ENCODE results near the gene FRMD3.

The FRMD3 gene

DNA sequence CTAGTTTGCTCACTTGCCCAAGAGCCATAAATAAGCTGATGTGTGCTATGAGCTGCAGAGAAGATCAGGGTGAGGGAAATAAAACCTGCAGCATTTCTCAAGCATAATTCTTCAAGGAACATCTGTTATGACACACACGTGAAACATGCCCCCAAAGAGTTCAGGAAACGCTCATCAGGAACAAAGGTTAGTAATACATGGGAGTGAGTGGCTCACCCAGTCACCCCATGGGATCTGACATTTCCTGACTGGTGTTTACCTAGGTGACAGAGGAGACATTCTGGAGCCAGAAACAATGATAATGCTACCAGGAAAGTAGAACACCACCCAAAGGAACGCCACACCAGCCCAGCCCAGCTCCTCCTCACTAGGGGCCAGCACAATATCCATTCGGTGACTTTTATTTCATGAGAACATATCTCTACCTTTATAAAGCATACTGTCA, 66.0 kb downstream of the FRMD3 start:
- no peaks in the 10 kb centered on the region for H3K9me3 ChIP-seq (replicated peaks in 1 of 2; ENCODE audit: control insufficient read depth in 2 of 2, insufficient read depth in 1 of 2, low read depth in 1 of 2, low read length in 2 of 2)
- H3K27ac ChIP-seq (replicated peaks; ENCODE audit: low read length): no peak overlapping the region
- no peak overlapping the region for H4K8ac ChIP-seq (ENCODE audit: low read depth, low read length)
- H3K4me1 ChIP-seq (ENCODE audit: control insufficient read depth in 2 of 2, insufficient read depth in 1 of 2, low read depth in 1 of 2, low read length in 2 of 2): peaks cover 1 to 6% of the 10 kb centered on the region in 2 donors
- H2AFZ ChIP-seq (ENCODE audit: low read length): no peak overlapping the region
- H2BK5ac ChIP-seq (ENCODE audit: low read length): no peak overlapping the region
- H2BK120ac ChIP-seq (ENCODE audit: low read depth, low read length): no peak overlapping the region
- no peaks in the 10 kb centered on the region for H3K79me1 ChIP-seq (ENCODE audit: low read depth, low read length)
- WGBS, 2 donors (ENCODE audit: extremely low coverage in 2 of 2, insufficient read length in 2 of 2, insufficient replicate concordance in 1 of 2): no CpG with 5 or more reads among the region's 4 CpGs
- no peak overlapping the region for H3K23ac ChIP-seq (ENCODE audit: low read depth, low read length, poor library complexity)
- H4K91ac ChIP-seq (ENCODE audit: low read depth, low read length, poor library complexity): no peak overlapping the region
- H3K18ac ChIP-seq (ENCODE audit: low read length): no peak overlapping the region
- no peak overlapping the region for H2BK15ac ChIP-seq (ENCODE audit: low read length)
- H3K14ac ChIP-seq (ENCODE audit: low read length): no peak overlapping the region
- no peak overlapping the region for H3K4me2 ChIP-seq (ENCODE audit: insufficient read depth, low read length, poor library complexity, severe bottlenecking)
- no peak overlapping the region for H2BK12ac ChIP-seq (ENCODE audit: low read length)
- no peaks in the 10 kb centered on the region for H3K36me3 ChIP-seq (replicated peaks in 1 of 2; ENCODE audit: control insufficient read depth in 2 of 2, insufficient read depth in 2 of 2, low read length in 2 of 2)
- H3K4me3 ChIP-seq (ENCODE audit: low read length in 2 of 2): no peak overlapping the region
- H3K27me3 ChIP-seq (ENCODE audit: control insufficient read depth in 3 of 3, insufficient read depth in 3 of 3, low read depth in 1 of 3, low read length in 3 of 3): no peaks in the 10 kb centered on the region
- no peak overlapping the region for H2AK5ac ChIP-seq (ENCODE audit: low read depth, low read length)
- no peak overlapping the region for H3K9ac ChIP-seq (ENCODE audit: low read depth, low read length, poor library complexity)
- no peak overlapping the region for H3K4ac ChIP-seq (ENCODE audit: low read length)
- DNase-seq (ENCODE audit: low spot score): no peak

- Histone ChIP-seq H3K27me3 (ENCODE audit: control insufficient read depth in 3 of 3, insufficient read depth in 3 of 3, low read depth in 1 of 3, low read length in 3 of 3) (no peaks in the 10 kb centered on the region), H4K91ac (ENCODE audit: low read depth, low read length, poor library complexity) (no peak overlapping the region), H3K79me1 (ENCODE audit: low read depth, low read length) (no peaks in the 10 kb centered on the region), H4K8ac (ENCODE audit: low read depth, low read length) (no peak overlapping the region), H2BK5ac (ENCODE audit: low read length) (no peak overlapping the region), H3K23ac (ENCODE audit: low read depth, low read length, poor library complexity) (no peak overlapping the region), H3K4me1 (ENCODE audit: control insufficient read depth in 2 of 2, insufficient read depth in 1 of 2, low read depth in 1 of 2, low read length in 2 of 2) (peaks cover 1 to 6% of the 10 kb centered on the region in 2 donors), H3K4me2 (ENCODE audit: insufficient read depth, low read length, poor library complexity, severe bottlenecking) (no peak overlapping the region), H3K4me3 (ENCODE audit: low read length in 2 of 2) (no peak overlapping the region), H3K9ac (ENCODE audit: low read depth, low read length, poor library complexity) (no peak overlapping the region), H2BK15ac (ENCODE audit: low read length) (no peak overlapping the region), H2BK120ac (ENCODE audit: low read depth, low read length) (no peak overlapping the region), H2AFZ (ENCODE audit: low read length) (no peak overlapping the region), H3K4ac (ENCODE audit: low read length) (no peak overlapping the region), H2AK5ac (ENCODE audit: low read depth, low read length) (no peak overlapping the region), H3K14ac (ENCODE audit: low read length) (no peak overlapping the region), H3K27ac (replicated peaks; ENCODE audit: low read length) (no peak overlapping the region), H3K36me3 (replicated peaks in 1 of 2; ENCODE audit: control insufficient read depth in 2 of 2, insufficient read depth in 2 of 2, low read length in 2 of 2) (no peaks in the 10 kb centered on the region), H3K9me3 (replicated peaks in 1 of 2; ENCODE audit: control insufficient read depth in 2 of 2, insufficient read depth in 1 of 2, low read depth in 1 of 2, low read length in 2 of 2) (no peaks in the 10 kb centered on the region), H2BK12ac (ENCODE audit: low read length) (no peak overlapping the region), H3K18ac (ENCODE audit: low read length) (no peak overlapping the region)
- no peak for DNase-seq (ENCODE audit: low spot score)
- WGBS, 2 donors (ENCODE audit: extremely low coverage in 2 of 2, insufficient read length in 2 of 2, insufficient replicate concordance in 1 of 2): no CpG with 5 or more reads among the region's 4 CpGs
Measured at GRCh38 chr9:83471241-83471640, 67.0 kb downstream of the FRMD3 start.

DNA sequence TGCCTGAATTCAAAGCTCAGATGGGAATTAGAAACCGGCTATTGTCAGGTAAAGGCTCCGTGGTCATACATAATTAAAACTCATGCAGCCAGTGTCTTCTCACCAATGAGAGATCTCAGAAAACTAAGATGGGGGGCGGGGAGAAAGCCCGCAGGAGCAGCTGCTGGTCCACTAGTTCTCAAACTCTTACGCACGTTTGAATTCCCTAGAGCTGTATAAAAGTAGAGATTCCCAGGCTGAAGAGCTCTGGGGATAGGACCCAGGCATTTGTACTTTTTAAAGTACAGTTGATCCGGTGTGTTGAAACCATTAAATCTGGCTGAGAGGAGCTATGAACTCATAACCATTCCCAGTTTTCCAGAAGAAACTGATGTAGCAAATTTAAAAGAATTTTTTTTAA, 68.5 kb downstream of the FRMD3 start:
- Histone ChIP-seq H3K23ac (ENCODE audit: low read depth, low read length, poor library complexity) (no peak overlapping the region), H2BK5ac (ENCODE audit: low read length) (no peak overlapping the region), H2AFZ (ENCODE audit: low read length) (no peak overlapping the region), H2BK12ac (ENCODE audit: low read length) (no peak overlapping the region), H2BK120ac (ENCODE audit: low read depth, low read length) (no peak overlapping the region), H3K9ac (ENCODE audit: low read depth, low read length, poor library complexity) (no peak overlapping the region), H3K9me3 (replicated peaks in 1 of 2; ENCODE audit: control insufficient read depth in 2 of 2, insufficient read depth in 1 of 2, low read depth in 1 of 2, low read length in 2 of 2) (no peaks in the 10 kb centered on the region), H4K8ac (ENCODE audit: low read depth, low read length) (no peak overlapping the region), H2AK5ac (ENCODE audit: low read depth, low read length) (no peak overlapping the region), H3K4me1 (ENCODE audit: control insufficient read depth in 2 of 2, insufficient read depth in 1 of 2, low read depth in 1 of 2, low read length in 2 of 2) (peaks cover 1 to 6% of the 10 kb centered on the region in 2 donors), H3K27me3 (ENCODE audit: control insufficient read depth in 3 of 3, insufficient read depth in 3 of 3, low read depth in 1 of 3, low read length in 3 of 3) (no peaks in the 10 kb centered on the region), H2BK15ac (ENCODE audit: low read length) (no peak overlapping the region), H3K4me2 (ENCODE audit: insufficient read depth, low read length, poor library complexity, severe bottlenecking) (no peak overlapping the region), H3K18ac (ENCODE audit: low read length) (no peak overlapping the region), H3K79me1 (ENCODE audit: low read depth, low read length) (no peaks in the 10 kb centered on the region), H3K36me3 (replicated peaks in 1 of 2; ENCODE audit: control insufficient read depth in 2 of 2, insufficient read depth in 2 of 2, low read length in 2 of 2) (no peaks in the 10 kb centered on the region), H3K4me3 (ENCODE audit: low read length in 2 of 2) (no peak overlapping the region), H4K91ac (ENCODE audit: low read depth, low read length, poor library complexity) (no peak overlapping the region), H3K4ac (ENCODE audit: low read length) (no peak overlapping the region), H3K14ac (ENCODE audit: low read length) (no peak overlapping the region), H3K27ac (replicated peaks; ENCODE audit: low read length) (no peak overlapping the region)
- DNase-seq (ENCODE audit: low spot score): no peak
- WGBS, 2 donors (ENCODE audit: extremely low coverage in 2 of 2, insufficient read length in 2 of 2, insufficient replicate concordance in 1 of 2): no CpG with 5 or more reads among the region's 7 CpGs

DNA sequence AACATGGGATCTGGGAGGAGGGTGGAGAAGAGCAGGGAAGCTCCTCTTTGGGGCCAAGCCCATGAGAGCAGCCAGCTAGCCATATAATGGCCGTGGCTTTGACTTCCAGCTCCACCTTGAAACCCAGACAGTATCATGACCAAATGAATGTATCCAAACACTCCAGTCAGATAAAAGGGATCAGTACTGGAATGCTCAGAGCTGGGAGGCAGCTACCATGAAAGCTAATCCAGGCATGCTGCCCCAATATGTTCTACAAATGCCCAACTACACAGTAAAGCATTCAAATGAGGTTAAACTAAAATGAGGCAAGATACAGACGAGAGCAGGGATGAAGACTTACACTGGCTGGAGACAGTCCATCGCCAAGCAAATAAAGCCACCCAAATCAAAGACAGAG, 69.4 kb downstream of the FRMD3 start:
- Histone ChIP-seq H3K4me2 (ENCODE audit: insufficient read depth, low read length, poor library complexity, severe bottlenecking) (no peak overlapping the region), H3K23ac (ENCODE audit: low read depth, low read length, poor library complexity) (no peak overlapping the region), H3K14ac (ENCODE audit: low read length) (no peak overlapping the region), H4K8ac (ENCODE audit: low read depth, low read length) (no peak overlapping the region), H3K9ac (ENCODE audit: low read depth, low read length, poor library complexity) (no peak overlapping the region), H2AK5ac (ENCODE audit: low read depth, low read length) (no peak overlapping the region), H3K36me3 (replicated peaks in 1 of 2; ENCODE audit: control insufficient read depth in 2 of 2, insufficient read depth in 2 of 2, low read length in 2 of 2) (no peaks in the 10 kb centered on the region), H2BK5ac (ENCODE audit: low read length) (no peak overlapping the region), H3K18ac (ENCODE audit: low read length) (no peak overlapping the region), H2AFZ (ENCODE audit: low read length) (no peak overlapping the region), H3K79me1 (ENCODE audit: low read depth, low read length) (no peaks in the 10 kb centered on the region), H3K4ac (ENCODE audit: low read length) (no peak overlapping the region), H3K27ac (replicated peaks; ENCODE audit: low read length) (no peak overlapping the region), H3K9me3 (replicated peaks in 1 of 2; ENCODE audit: control insufficient read depth in 2 of 2, insufficient read depth in 1 of 2, low read depth in 1 of 2, low read length in 2 of 2) (no peaks in the 10 kb centered on the region), H3K4me1 (ENCODE audit: control insufficient read depth in 2 of 2, insufficient read depth in 1 of 2, low read depth in 1 of 2, low read length in 2 of 2) (peaks cover 1 to 7% of the 10 kb centered on the region in 2 donors), H3K4me3 (ENCODE audit: low read length in 2 of 2) (no peak overlapping the region), H4K91ac (ENCODE audit: low read depth, low read length, poor library complexity) (no peak overlapping the region), H3K27me3 (ENCODE audit: control insufficient read depth in 3 of 3, insufficient read depth in 3 of 3, low read depth in 1 of 3, low read length in 3 of 3) (no peaks in the 10 kb centered on the region), H2BK15ac (ENCODE audit: low read length) (no peak overlapping the region), H2BK120ac (ENCODE audit: low read depth, low read length) (no peak overlapping the region), H2BK12ac (ENCODE audit: low read length) (no peak overlapping the region)
- no peak for DNase-seq (ENCODE audit: low spot score)
- WGBS, 2 donors (ENCODE audit: extremely low coverage in 2 of 2, insufficient read length in 2 of 2, insufficient replicate concordance in 1 of 2): no CpG with 5 or more reads among the region's 3 CpGs

All from neuronal stem cell (in vitro differentiated cells).